Mucosa of gallbladder (tissue), 1 donor: Measurements from ENCODE around the gene NUP153. TPM values are rescaled to one million over a fixed set of nuclear protein-coding genes. Genes with fewer than 3 reads are reported as not detected.
"Not testable (repeated sequence)": the region's sequence is repeated elsewhere in the genome, so short reads cannot be mapped to it uniquely, and the experiment has no call there.

Experiments used
- DNase-seq: peaks from one replicate; pipeline ENCODE4 v3.0.0-alpha.2; 2020; ENCODE audit warnings: low spot score
- total RNA-seq: library from RNA; stranded (reverse); gene quantifications from one replicate; pipeline ENCODE4 v1.2.1, GENCODE V29; 2021
- donor health status: DM: no; HTN: no; CAD: no.

The NUP153 gene
- total RNA-seq, 1 donor from 2014 or later = 28.5 TPM

DNA sequence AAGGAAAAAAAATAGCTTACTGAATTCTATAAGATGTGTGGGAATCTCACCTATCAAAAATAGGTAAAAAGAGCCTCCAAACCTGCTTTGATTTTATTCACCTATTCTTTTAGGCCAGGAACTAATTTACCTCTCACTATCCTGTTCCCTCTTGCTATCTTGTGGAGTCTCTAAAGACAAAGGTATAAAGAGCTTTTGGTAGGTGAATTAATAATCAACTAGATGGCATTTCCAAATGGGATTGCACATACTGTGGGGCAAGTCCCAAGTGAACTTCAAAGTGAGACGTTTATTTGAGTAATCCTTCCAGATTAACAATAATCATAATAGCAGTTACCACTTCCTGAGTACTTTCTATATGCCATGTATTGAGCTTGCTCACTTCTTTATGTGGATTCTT is 103.8 kb downstream of the NUP153 start:
- no peak for DNase-seq

GRCh38 chr6:17601386-17601703 is 105.4 kb downstream of the NUP153 start:
- DNase-seq = no peak

DNA sequence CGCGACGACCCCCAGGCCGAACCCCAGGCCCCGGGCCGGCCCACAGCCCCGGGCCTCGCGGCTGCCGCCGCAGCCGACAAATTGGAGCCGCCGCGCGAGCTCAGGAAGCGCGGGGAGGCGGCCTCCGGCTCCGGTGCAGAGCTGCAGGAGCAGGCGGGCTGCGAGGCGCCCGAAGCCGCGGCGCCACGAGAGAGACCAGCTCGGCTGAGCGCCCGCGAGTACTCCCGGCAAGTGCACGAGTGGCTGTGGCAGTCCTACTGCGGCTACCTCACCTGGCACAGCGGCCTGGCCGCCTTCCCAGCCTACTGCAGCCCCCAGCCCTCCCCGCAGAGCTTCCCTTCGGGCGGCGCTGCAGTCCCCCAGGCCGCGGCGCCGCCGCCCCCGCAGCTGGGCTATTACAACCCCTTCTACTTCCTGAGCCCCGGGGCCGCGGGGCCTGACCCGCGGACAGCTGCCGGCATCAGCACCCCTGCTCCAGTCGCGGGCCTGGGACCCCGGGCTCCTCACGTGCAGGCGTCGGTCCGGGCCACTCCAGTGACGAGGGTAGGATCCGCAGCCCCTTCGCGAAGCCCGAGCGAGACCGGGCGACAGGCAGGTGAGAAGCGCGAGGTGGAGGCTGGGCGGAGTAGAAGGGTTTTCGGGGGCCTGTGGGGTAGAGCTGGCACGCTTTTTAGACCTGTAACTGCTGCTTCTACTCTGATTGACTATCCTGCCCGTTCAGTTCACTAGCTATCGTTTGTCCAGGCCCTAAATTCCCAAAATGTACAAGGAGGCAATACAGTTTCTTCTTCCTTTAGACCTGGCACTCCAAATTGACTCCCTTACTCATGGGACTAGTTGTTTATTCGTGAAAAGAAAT is 106.0 kb downstream of the NUP153 start:
- DNase-seq = peak; percentile 18

GRCh38 chr6:17599877-17600526 is 106.7 kb downstream of the NUP153 start, which contains the start of gene FAM8A1:
Gene FAM8A1 (plus strand): TSS chr6:17600302. CDS start chr6:17600410, 108 bp downstream.
- peak; percentile 95 for DNase-seq

DNA sequence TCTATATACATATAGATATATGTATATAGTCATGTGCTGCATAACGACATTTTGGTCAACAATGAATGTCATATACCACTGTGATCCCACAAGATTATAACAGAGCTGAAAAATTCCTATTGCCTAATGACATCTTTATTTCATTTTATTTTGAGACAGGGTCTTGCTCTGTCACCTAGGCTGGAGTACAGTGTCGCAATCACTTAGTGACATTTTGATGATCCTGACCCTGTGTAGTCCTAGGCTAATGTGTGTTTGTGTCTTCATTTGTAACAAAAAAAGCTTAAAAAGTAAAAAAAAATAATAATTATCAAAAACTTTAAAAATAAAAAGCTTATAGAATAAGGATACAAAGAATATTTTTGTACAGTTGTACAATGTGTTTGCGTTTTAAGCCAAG is 110.6 kb downstream of the NUP153 start:
- no peak for DNase-seq

DNA sequence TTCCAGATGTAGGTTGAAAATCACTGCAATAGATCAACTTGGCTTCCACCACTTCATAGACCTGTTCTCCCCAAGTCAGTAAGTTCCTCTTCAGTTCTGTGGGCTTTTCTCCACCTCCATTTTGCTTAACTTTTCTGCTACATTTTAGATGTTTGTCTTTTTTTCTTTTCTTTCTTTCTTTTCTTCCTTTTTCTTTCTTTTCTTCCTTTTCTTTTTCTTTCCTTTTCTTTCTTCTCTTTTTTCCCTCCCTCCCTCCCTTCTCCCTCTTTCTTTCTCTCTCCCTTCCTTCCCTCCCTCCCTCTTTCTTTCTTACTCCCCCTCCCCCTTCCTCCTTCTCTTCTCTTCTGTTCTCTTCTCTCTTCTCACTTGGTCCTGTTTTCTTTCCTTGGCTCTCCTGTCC is 113.5 kb downstream of the NUP153 start:
- no peak for DNase-seq

GRCh38 chr6:17591287-17591686 is 115.4 kb downstream of the NUP153 start:
- no peak for DNase-seq

DNA sequence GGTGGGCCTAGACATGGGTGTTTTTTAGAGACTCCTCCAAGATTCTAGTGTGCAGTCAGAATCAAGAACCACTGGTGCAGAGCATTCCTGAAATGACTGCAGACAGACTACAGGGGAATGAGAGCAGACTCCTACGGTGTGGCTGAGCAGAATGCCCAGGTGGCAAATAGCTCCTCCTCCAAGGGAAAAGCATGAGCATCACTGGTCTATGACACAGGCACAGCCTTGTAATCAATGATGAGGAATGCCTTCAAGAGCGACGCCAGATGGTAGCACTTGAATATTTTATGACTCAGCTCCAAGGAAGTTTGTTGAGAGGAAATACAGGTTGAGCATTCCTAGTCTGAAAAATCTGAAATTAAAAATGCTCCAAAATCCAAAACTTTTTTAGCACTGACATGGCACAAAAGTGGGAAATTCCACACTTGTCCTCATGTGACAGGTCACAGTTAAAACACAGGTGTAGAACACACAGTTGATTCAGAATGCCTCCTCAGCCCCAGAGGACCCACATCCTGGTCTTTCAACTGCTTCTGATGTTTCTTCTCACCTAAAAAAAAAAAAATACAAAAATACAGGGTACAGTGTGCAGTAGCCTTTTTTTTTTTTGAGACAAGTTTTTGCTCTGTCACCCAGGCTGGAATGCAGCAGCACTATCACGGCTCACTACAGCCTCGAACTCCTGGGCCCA is 117.2 kb downstream of the NUP153 start:
- DNase-seq = peak; percentile 66

DNA sequence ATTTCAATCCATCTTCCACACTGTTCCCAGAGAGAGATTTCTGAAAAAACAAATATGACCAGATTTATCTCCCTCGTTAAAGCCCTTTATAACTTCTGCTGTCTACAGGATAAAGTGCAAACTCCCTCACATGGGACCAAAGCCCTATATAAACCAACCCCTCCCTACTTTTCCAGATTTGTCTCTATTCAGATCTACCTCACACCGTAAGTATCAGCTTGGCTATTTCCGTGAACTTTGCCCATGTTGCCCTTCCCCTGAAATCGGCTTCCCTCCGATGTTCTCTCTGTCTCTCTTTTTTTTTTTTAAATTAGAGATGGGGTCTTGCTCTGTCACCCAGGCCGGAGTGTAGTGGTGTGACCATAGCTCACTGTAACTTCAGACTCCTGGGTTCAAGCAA is 118.7 kb downstream of the NUP153 start:
- no peak for DNase-seq

- not testable (repeated sequence) for DNase-seq
Measured at GRCh38 chr6:17586623-17587022, 120.1 kb downstream of the NUP153 start.

DNA sequence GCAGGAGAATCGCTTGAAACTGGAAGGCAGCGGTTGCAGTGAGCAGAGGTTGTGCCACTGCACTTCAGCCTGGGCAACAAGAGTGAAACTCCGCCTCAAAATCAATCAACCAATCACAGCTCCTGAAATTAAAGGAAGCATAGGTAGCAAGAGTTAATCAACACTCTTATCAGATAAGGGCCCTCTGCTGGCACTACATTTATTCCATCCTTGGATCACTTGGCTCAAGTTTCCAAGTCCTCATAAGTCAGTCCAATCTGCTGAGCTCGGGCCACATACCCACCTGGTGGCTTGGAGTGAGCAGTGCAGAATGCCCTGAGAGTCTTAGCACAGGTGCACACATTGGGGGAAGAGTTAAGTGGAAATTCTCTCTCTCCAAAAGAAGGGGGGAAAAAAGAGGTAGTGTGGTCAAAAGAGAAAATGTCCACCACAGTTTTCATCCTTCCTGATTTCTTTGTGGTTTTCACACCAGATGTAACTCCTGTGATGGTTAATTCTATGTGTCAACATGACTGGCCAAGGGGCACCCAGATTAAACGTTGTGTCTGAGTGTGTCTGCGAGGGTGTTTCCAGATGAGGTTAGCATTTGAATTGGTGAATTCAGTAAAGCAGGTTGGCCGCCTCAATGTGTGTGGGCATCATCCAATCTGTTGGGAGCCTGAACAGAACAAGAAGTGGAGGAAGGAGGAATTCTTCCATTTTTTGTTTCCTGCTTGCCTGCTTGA is 120.8 kb downstream of the NUP153 start:
- peak; percentile 59 for DNase-seq

DNA sequence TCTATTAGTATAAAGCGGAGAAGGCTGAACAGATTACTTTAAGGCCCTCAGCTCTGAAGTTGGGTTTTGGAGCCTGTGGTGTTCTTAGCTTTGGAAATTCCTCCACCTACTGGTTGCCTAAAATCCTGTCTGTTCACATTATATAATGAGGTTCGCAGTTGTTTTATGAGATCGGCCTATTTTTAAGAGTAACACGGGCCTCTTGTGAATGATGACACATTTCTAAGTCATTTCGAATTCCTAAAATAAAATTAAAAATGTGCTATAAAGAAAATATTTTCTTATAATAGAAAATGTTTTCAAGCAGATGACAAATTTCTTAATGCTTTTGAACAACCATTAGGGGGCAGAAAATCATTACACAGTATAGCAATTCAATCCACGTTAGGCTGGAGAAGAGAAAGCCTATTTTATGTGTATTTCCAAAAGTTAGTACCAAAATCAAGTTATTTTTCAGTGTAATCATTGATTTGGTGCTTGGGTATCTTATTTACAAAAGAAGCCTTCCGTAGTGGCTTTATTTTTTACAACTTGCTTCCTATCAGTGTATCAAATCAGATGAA is 122.4 kb downstream of the NUP153 start:
- peak; percentile 34 for DNase-seq

GRCh38 chr6:17583811-17584210 is 122.9 kb downstream of the NUP153 start:
- DNase-seq = no peak

GRCh38 chr6:17581282-17581681 is 125.4 kb downstream of the NUP153 start:
- not testable (repeated sequence) for DNase-seq

GRCh38 chr6:17580518-17581048 is 126.1 kb downstream of the NUP153 start:
- no peak for DNase-seq

DNA sequence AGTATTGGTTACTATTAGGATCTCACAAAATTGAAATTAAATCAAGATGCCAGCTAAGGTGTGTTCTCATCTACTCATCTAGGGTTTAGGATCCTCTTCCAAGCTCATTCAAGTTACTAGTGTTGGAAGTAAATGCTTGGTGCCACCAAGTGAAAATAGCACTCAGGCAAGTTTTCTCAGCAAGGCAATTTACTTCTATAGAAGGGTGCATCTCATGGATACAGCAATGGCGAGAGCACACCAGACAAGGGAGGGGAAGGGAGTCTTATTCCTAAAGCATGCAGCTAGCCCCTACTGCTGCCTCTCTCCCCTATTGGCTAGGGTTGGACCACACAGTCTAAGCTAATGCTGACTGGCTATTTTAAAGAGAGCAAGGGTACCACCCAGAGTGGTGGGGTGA is 129.7 kb downstream of the NUP153 start:
- DNase-seq = no peak

DNA sequence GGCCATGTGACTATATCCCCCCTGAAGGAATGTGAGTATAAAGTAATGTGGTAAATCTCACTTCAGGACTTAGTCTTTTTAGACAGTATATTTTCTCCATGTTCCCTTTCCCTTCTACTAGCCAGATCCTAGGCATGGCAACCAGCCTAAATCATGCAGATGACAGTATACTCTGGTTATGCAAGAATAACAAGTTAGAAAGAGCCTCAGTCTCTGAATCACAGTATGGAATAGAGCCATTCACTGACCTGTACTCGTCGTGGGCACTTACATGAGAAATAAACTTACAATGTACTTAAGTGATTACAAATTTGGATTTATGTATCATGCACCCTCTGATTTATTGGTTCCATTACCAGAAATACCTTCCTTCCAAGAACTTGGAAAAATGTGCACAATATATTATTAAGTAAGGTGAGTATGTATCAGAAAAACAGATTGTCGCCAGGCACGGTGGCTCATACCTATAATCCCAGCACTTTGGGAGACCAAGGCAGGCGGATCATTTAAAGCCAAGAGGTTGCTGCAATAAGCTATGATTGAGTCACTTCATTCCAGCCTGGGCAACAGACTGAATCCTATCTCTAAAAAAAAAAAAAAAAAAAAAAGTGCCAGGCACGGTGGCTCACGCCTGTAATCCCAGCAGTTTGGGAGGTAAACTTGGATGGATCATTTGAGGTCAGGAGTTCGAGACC is 131.7 kb downstream of the NUP153 start:
- no peak for DNase-seq

- DNase-seq = no peak
Measured at GRCh38 chr6:17565399-17565798, 141.3 kb downstream of the NUP153 start.
